NCI-H1092 treated with DMSO at 0.1 percent for 48 hours (cell line): Measurements from ENCODE around the gene STAT6.
"Not testable (repeated sequence)": the region's sequence is repeated elsewhere in the genome, so short reads cannot be mapped to it uniquely, and the experiment has no call there.

Source experiments
- DNase-seq: peaks from one replicate; lab custom pipeline; 2025; lab: John Stamatoyannopoulos, UW

The STAT6 gene

GRCh38 chr12:57087691-57088353 is 23.3 kb downstream of the STAT6 start:
- DNase-seq, result no peak

- no peak for DNase-seq
These were observed 24.0 kb downstream of the STAT6 start for GRCh38 chr12:57087010-57087690.

DNA sequence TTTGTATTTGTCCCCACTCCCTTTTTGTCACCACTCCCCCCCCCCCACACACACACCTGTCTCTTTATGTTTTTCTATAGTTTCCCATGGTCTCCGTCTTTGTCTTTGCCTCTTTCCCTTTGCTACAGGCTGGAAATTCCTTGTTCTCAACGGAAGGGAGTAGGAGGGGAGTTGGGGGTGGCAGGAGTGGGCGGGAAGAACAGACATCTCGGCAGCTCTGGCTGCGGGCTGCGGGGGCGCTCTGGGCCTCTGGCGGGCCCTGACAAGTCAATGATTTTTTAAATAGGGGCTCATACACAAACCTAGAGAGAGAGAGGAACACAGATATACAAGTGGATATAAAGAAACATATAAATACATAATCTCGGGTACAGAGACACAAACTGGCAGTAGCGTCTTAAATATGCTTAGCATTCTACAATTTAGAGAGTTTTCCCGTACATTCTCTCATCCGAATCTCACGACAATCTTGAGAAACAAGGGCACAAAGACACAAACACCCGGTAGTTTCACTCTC is 24.6 kb downstream of the STAT6 start:
- DNase-seq, result peak; percentile 8

DNA sequence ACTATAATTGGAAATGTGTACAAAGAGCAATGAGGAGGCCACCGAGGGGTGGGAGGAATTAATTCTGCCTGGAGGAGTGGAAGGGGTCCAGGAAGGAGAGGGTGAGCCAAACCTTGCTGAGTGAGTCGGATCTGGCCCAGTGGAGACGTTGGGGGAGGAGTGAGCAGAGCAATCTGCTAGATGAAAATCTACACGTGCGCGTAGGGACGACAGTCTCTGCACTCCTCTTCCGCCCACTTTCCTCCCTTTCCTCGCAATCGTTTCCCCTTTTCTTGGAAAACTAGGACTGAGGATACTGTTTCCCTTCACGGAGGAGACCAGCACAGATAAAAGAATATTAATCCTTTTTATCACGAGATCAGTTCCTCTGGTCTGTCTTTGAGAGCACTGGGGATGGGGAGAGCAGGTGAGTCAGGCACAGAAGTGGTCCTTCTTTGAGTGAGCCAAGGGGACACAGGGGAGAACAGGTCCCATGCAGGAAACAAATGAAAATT is 25.1 kb downstream of the STAT6 start:
- DNase-seq, result no peak

GRCh38 chr12:57080855-57081254 is 30.3 kb downstream of the STAT6 start:
- no peak for DNase-seq

DNA sequence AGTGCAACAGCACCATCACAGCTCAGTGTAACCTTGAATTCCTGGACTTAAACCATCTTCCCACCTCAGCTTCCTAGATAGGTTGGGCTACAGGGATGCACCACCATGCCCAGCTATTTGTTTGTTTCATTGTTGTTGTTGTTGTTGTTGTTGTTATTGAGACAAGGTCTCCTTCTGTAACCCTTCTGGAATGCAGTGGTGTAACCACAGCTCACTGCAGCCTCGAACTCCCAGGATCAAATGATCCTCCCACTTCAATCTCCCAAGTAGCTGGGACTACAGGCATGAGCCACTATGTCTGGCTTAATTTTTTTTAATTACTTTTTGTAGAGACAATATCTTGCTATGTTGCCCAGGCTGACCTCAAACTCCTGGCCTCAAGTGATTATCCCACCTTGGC is 31.3 kb downstream of the STAT6 start:
- no peak for DNase-seq

DNA sequence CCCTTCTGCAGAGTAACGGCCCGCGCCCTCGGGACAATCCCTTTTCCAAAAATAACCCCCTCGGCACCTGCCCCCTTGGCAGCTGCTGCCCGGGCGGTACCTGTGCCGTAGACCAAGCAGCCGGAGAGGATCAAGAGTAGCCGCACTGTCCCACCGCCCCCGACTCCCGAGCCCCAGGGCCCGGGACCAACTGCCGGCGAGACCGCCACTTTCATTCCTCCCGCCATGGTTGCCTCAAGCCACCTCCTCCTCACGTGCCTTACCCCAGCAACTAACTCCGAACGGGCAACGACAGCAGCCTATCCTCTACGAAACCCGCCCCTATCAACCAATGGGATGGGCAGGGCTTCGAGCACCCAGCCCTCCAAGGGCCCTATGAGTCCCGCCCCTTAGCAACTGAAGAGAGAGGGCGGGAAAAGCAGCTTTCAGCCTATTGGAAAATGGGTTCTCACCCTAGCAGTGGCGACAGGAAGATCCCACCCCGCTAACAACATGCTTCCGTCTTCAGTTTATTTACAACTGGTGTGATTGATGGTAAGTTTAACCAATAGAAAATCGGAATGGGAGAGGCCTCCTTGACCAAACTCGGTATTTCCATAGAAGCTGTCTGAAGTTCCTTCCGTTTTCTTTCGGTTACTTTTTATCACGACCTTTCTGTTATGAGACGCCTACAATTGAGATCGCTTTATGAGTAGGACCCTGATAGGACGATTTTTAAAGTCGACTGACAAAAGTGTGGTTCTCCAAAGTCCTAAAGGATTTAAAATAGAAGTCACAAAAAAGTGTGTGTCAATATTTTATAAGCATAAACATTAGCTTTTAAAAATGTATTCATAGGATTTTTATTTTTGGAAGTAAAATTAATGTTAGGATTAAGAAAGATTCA is 32.4 kb downstream of the STAT6 start, which contains the start of gene NEMP1:
Gene NEMP1 (minus strand): TSS at position 273 of the 886 bp plus-strand sequence. CDS start 46 bp downstream, at position 227.
- peak; percentile 99 for DNase-seq

- DNase-seq, result not testable (repeated sequence)
These were observed 37.4 kb downstream of the STAT6 start for GRCh38 chr12:57073566-57074450.

DNA sequence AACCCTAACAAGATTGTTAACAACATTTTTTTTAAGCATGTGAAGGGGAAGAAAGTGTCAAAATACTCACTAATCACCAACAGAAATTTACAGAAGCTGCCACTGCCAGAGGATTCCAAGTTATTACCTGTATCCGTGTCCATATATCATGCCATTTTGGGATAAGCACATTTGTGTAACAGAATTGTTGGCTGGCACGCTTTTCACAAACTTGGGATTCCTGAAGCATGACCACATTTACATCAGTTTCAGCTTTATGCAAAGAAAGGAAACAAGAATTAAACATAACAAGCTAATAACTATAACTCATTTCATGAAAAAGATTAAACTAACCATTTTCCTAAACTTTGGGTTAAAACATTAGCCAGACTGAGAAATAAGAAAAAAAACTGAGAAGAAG is 38.5 kb downstream of the STAT6 start:
- no peak for DNase-seq

- peak; percentile 50 for DNase-seq
These were observed 41.6 kb downstream of the STAT6 start for GRCh38 chr12:57069523-57069922.

GRCh38 chr12:57066245-57066644 is 44.9 kb downstream of the STAT6 start:
- DNase-seq, result no peak

- no peak for DNase-seq
These were observed 47.0 kb downstream of the STAT6 start for GRCh38 chr12:57063991-57064685.

GRCh38 chr12:57058454-57058853 is 52.7 kb downstream of the STAT6 start:
- no peak for DNase-seq

- DNase-seq, result no peak
These were observed 54.0 kb downstream of the STAT6 start for GRCh38 chr12:57057067-57057751.

DNA sequence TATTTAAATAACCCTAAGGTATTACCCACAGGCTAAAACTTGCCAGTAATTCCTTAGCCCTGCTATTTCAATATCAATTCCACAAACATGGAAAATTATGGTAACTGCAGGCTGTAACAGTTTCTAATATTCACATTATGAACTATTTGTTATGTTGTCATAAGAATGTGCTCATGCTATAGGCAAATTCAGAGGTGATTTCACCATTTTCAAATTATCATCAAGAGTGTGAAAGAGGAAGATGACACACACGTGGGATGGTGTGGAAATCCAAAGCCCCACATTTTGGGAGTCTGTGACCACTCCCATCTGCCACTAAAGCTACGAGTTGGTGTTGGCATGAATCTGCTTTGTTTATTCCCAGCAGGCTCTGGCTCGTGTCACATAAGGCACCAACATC is 55.3 kb downstream of the STAT6 start:
- no peak for DNase-seq

GRCh38 chr12:57053901-57054300 is 57.3 kb downstream of the STAT6 start:
- not testable (repeated sequence) for DNase-seq

- not testable (repeated sequence) for DNase-seq
These were observed 58.0 kb downstream of the STAT6 start for GRCh38 chr12:57053146-57053545.

DNA sequence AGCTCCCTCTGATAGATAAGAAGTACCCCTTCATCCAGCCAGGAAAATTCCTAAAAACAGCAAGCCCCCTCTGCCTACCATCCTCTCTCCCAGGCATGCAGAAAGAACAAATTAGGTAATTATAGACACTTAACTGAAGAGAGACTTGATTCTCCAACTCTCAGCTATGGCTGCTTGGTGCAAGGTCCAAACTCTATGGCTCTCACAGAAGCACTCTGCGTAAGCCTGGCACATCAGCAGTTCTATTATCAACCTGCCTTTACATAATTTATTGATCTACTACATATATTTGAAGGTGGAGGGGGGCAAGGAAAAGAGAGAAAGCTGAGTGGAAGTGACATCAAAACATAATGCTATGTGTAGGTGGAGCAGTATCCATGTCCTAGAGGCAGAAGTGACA is 60.2 kb downstream of the STAT6 start:
- DNase-seq, result no peak

DNA sequence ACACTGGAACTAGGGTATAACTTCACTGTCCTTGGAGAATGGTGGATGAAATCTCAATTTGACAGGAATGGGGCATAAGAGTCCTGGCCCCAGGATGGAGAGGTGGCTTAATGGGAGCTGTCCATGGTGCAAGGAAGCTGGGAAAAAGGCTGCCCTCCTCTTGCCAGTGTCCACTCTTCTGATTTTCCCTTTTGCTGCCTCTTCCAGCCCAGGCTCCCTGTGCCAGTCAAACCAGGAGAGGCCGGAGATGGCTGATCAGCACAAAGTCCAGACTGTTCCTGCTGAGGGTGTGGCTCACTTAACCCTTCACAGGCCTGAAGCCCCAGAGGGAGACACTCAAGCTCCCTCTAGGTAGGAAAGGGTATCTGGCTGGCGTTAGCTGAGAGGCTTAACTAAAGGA is 61.3 kb downstream of the STAT6 start, which contains the start of gene MYO1A:
Gene MYO1A (minus strand): TSS at position 240 of the 400 bp plus-strand sequence. CDS start 1,806 bp downstream, outside the sequence.
- DNase-seq, result no peak

DNA sequence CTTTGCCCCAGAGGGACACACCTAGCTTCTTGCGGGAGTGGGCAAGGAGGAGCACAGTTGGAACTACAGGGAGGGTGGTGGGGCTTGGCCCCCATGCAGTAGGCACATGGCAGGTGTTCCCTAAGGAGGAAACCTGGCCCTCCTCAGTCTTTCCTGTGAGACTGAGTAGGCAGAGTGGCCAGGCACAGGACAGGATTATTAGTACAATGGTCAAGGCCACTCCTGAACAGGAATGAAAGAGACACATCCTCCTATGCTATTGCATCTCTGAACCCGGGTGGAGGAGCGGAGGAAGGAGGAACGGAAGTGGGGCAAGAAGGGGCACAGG is 62.1 kb downstream of the STAT6 start:
- DNase-seq, result no peak
